CD4-positive, alpha-beta T cell treated with Interleukin-15 for 1 hour (primary cell): ENCODE results near the gene HERC4.
"Not testable (repeated sequence)": the region's sequence is repeated elsewhere in the genome, so short reads cannot be mapped to it uniquely, and the experiment has no call there.

ENCODE experiments used
- DNase-seq: peaks from one replicate; pipeline ENCODE4 v3.0.0-alpha.2; 2020

HERC4 gene

GRCh38 chr10:68043030-68043429, 32.1 kb downstream of the HERC4 start:
- DNase-seq, result no peak

GRCh38 chr10:68032113-68032512, 43.0 kb downstream of the HERC4 start:
- DNase-seq, result no peak

GRCh38 chr10:68027429-68027828, 47.7 kb downstream of the HERC4 start:
- no peak for DNase-seq

- DNase-seq, result no peak
These were observed 51.8 kb downstream of the HERC4 start for GRCh38 chr10:68023292-68023691.

GRCh38 chr10:68022324-68022723, 52.8 kb downstream of the HERC4 start:
- DNase-seq, result not testable (repeated sequence)

- not testable (repeated sequence) for DNase-seq
These were observed 58.6 kb downstream of the HERC4 start for GRCh38 chr10:68016519-68016918.

GRCh38 chr10:68010426-68010940, 64.6 kb downstream of the HERC4 start:
- no peak for DNase-seq

- no peak for DNase-seq
These were observed 67.7 kb downstream of the HERC4 start for GRCh38 chr10:68007356-68007755.

GRCh38 chr10:68001539-68001938, 73.5 kb downstream of the HERC4 start:
- DNase-seq, result no peak

- DNase-seq, result no peak
These were observed 74.1 kb downstream of the HERC4 start for GRCh38 chr10:68001000-68001399.

GRCh38 chr10:67990093-67990492, 85.0 kb downstream of the HERC4 start:
- no peak for DNase-seq

GRCh38 chr10:67988606-67989005, 86.5 kb downstream of the HERC4 start:
- no peak for DNase-seq

GRCh38 chr10:67982603-67983002, 92.5 kb downstream of the HERC4 start:
- DNase-seq, result not testable (repeated sequence)

- DNase-seq, result no peak
These were observed 96.3 kb downstream of the HERC4 start for GRCh38 chr10:67978749-67979148.

- no peak for DNase-seq
These were observed 97.8 kb downstream of the HERC4 start for GRCh38 chr10:67977251-67977650.

GRCh38 chr10:67976292-67977245, 98.5 kb downstream of the HERC4 start:
- DNase-seq, result no peak

- DNase-seq, result no peak
These were observed 99.2 kb downstream of the HERC4 start for GRCh38 chr10:67975871-67976270.

- no peak for DNase-seq
These were observed 103.8 kb downstream of the HERC4 start for GRCh38 chr10:67971311-67971710.

GRCh38 chr10:67969875-67970274, 105.2 kb downstream of the HERC4 start:
- no peak for DNase-seq

GRCh38 chr10:67966035-67966434, 109.0 kb downstream of the HERC4 start:
- DNase-seq, result not testable (repeated sequence)

- no peak for DNase-seq
These were observed 109.6 kb downstream of the HERC4 start for GRCh38 chr10:67965456-67965855.

- no peak for DNase-seq
These were observed 115.1 kb downstream of the HERC4 start for GRCh38 chr10:67959839-67960476.

- DNase-seq, result no peak
These were observed 119.5 kb downstream of the HERC4 start for GRCh38 chr10:67955614-67956013.

GRCh38 chr10:67943917-67944316, 131.2 kb downstream of the HERC4 start:
- no peak for DNase-seq
